Neural progenitor cell (in vitro differentiated cells): Measurements from ENCODE around the gene AHRR. TPM values are rescaled to one million over a fixed set of nuclear protein-coding genes. Genes with fewer than 3 reads are reported as not detected.

Experiments
- DNase-seq: peaks from one replicate; pipeline ENCODE4 v3.0.0-alpha.2; 2016; ENCODE audit warnings: low spot score
- H2AFZ ChIP-seq: fragments of 200-600 bp; sonication (generic); replicated peaks from 2 replicates; pipeline ENCODE4 v1.6.1; 2016; ENCODE audit warnings: antibody characterized with exemption
- H3F3A ChIP-seq: fragments of 200-600 bp; sonication (generic); 2 replicates; pipeline ENCODE4 v1.6.1; 2016; ENCODE audit warnings: antibody characterized with exemption, low read depth
- H3K27ac ChIP-seq: fragments of 200-600 bp; sonication (generic); 2 replicates; pipeline ENCODE4 v1.5.1; 2016; ENCODE audit warnings: mild to moderate bottlenecking
- H3K27me3 ChIP-seq: fragments of 200-600 bp; sonication (generic); 2 replicates; pipeline ENCODE4 v1.6.1; 2016; ENCODE audit warnings: mild to moderate bottlenecking, moderate library complexity
- H3K36me3 ChIP-seq: fragments of 200-600 bp; sonication (generic); 2 replicates; pipeline ENCODE4 v1.5.1; 2016
- H3K4me1 ChIP-seq: fragments of 200-600 bp; sonication (generic); 2 replicates; pipeline ENCODE4 v1.6.1; 2016; ENCODE audit warnings: mixed run types
- H3K4me2 ChIP-seq: fragments of 200-600 bp; sonication (generic); 2 replicates; pipeline ENCODE4 v1.6.1; 2016
- H3K4me3 ChIP-seq: fragments of 200-600 bp; sonication (generic); 2 replicates; pipeline ENCODE4 v1.5.1; 2016
- H3K79me2 ChIP-seq: fragments of 200-600 bp; sonication (generic); 2 replicates; pipeline ENCODE4 v1.6.1; 2016; ENCODE audit warnings: low read depth
- H3K9ac ChIP-seq: fragments of 200-600 bp; sonication (generic); 2 replicates; pipeline ENCODE4 v1.6.1; 2016
- H3K9me3 ChIP-seq: fragments of 200-600 bp; sonication (generic); 2 replicates; pipeline ENCODE4 v1.5.1; 2016; ENCODE audit warnings: low read depth
- H4K20me1 ChIP-seq: fragments of 200-600 bp; sonication (generic); 2 replicates; pipeline ENCODE4 v1.6.1; 2016; ENCODE audit warnings: low read depth
- H3K27ac Mint-ChIP-seq: 3 replicates; pipeline ENCODE4 v1.8.0; 2021; ENCODE audit warnings: mixed read lengths
- H3K27me3 Mint-ChIP-seq: 2 replicates; pipeline ENCODE4 v1.8.0; 2022; ENCODE audit warnings: low read depth, mild to moderate bottlenecking, inconsistent platforms, moderate library complexity, mixed read lengths; ENCODE audit not compliant: insufficient read depth
- H3K36me3 Mint-ChIP-seq: 3 replicates; pipeline ENCODE4 v1.8.0; 2021; ENCODE audit warnings: mixed read lengths
- H3K4me1 Mint-ChIP-seq: 3 replicates; pipeline ENCODE4 v1.8.0; 2021; ENCODE audit warnings: mixed read lengths
- H3K4me3 Mint-ChIP-seq: 3 replicates; pipeline ENCODE4 v1.8.0; 2021; ENCODE audit warnings: mild to moderate bottlenecking, moderate library complexity, mixed read lengths
- H3K9me3 Mint-ChIP-seq: 3 replicates; pipeline ENCODE4 v1.8.0; 2020; ENCODE audit warnings: mixed read lengths
- EZH2 ChIP-seq: fragments of 200-600 bp; sonication (generic); IDR thresholded peaks from 2 replicates; pipeline ENCODE4 v1.6.1; 2017; ENCODE audit warnings: antibody characterized with exemption, mild to moderate bottlenecking, moderate library complexity
- EZH2phosphoT487 ChIP-seq: fragments of 200-600 bp; sonication (generic); IDR thresholded peaks from 2 replicates; pipeline ENCODE4 v1.6.1; 2017; ENCODE audit warnings: antibody characterized with exemption
- total RNA-seq: library from RNA; depleted of rRNA; stranded (reverse); fragments of >200 nt; gene quantifications from 2 replicates; pipeline ENCODE4 v1.2.3, GENCODE V29; 2015; ENCODE audit warnings: low replicate concordance
- TF ChIP-seq, protein P1 (sequence below): fragments of 200-600 bp; sonication (generic); IDR thresholded peaks from 2 replicates; pipeline ENCODE4 v1.5.1; 2017; ENCODE audit warnings: antibody characterized with exemption, mild to moderate bottlenecking

AHRR gene
- total RNA-seq, 1 donor from 2014 or later = 0.34 TPM

DNA sequence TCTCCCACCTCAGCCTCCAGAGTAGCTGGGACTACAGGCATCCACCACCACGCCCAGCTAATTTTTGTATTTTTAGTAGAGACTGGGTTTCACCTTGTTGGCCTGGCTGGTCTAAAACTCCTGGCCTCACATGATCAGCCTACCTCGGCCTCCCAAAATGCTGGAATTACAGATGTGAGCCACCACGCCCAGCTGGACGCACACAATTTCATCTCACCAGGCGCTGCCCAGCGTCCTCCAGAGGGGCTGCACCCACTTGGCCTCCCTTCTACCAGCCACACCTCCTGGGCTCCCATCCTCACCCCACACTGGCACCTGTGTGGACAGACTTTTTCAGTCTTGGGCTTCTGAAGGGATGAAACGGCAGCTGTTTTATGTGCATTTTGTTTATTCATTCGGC, 117.7 kb downstream of the AHRR start:
- no peaks in the 10 kb centered on the region for H3K36me3 Mint-ChIP-seq
- H4K20me1 ChIP-seq = no peaks in the 10 kb centered on the region
- H2AFZ ChIP-seq = no peak overlapping the region
- H3K4me3 Mint-ChIP-seq = no peak overlapping the region
- no peak overlapping the region for H3K4me3 ChIP-seq
- no peaks in the 10 kb centered on the region for H3K9me3 ChIP-seq
- H3K27me3 ChIP-seq = no peaks in the 10 kb centered on the region
- H3K36me3 ChIP-seq = no peaks in the 10 kb centered on the region
- no peak overlapping the region for H3K27ac ChIP-seq
- no peak overlapping the region for H3K9ac ChIP-seq
- no peak overlapping the region for H3K4me2 ChIP-seq
- H3K79me2 ChIP-seq = peaks cover 10% of the 10 kb centered on the region
- H3K27ac Mint-ChIP-seq = no peak overlapping the region
- TF ChIP-seq, protein P1, sequence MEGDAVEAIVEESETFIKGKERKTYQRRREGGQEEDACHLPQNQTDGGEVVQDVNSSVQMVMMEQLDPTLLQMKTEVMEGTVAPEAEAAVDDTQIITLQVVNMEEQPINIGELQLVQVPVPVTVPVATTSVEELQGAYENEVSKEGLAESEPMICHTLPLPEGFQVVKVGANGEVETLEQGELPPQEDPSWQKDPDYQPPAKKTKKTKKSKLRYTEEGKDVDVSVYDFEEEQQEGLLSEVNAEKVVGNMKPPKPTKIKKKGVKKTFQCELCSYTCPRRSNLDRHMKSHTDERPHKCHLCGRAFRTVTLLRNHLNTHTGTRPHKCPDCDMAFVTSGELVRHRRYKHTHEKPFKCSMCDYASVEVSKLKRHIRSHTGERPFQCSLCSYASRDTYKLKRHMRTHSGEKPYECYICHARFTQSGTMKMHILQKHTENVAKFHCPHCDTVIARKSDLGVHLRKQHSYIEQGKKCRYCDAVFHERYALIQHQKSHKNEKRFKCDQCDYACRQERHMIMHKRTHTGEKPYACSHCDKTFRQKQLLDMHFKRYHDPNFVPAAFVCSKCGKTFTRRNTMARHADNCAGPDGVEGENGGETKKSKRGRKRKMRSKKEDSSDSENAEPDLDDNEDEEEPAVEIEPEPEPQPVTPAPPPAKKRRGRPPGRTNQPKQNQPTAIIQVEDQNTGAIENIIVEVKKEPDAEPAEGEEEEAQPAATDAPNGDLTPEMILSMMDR = no peak
- TF ChIP-seq EZH2 = no peak
- TF ChIP-seq EZH2phosphoT487 = no peak
- peaks cover 10% of the 10 kb centered on the region for H3K4me1 ChIP-seq
- no peak for DNase-seq
- H3F3A ChIP-seq = no peaks in the 10 kb centered on the region
- H3K9me3 Mint-ChIP-seq = no peaks in the 10 kb centered on the region
- H3K27me3 Mint-ChIP-seq = peaks cover 3% of the 10 kb centered on the region
- peaks cover 14% of the 10 kb centered on the region for H3K4me1 Mint-ChIP-seq

DNA sequence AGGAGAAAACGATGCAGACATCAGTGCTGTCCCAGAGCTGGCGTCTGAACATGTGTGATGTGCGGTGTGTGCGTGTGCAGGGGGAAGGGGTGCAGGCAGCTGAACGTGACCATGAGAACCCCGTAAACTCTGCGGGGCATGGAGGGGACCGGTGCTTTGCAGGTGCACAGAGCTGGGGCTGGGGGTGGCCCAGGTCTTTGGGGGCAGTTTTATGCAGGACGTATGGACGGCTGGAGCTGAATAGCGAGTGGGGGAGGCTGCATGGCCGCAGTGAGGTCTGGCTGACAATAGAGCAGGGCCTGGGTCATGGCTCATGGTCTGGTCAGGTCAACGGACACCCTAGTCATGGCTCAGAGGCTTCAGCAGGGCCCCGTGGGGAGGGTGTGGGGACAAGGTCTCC, 118.1 kb downstream of the AHRR start:
- H3K27me3 ChIP-seq = no peaks in the 10 kb centered on the region
- no peaks in the 10 kb centered on the region for H3K36me3 Mint-ChIP-seq
- H2AFZ ChIP-seq = no peak overlapping the region
- no peak overlapping the region for H3K27ac ChIP-seq
- no peak overlapping the region for H3K4me3 ChIP-seq
- H3K4me1 Mint-ChIP-seq = peaks cover 17% of the 10 kb centered on the region
- no peaks in the 10 kb centered on the region for H3K9me3 ChIP-seq
- TF ChIP-seq EZH2 = no peak
- TF ChIP-seq, protein P1 = no peak
- TF ChIP-seq EZH2phosphoT487 = no peak
- H3K9me3 Mint-ChIP-seq = no peaks in the 10 kb centered on the region
- no peaks in the 10 kb centered on the region for H4K20me1 ChIP-seq
- no peaks in the 10 kb centered on the region for H3F3A ChIP-seq
- H3K79me2 ChIP-seq = peaks cover 13% of the 10 kb centered on the region
- no peak overlapping the region for H3K27ac Mint-ChIP-seq
- no peaks in the 10 kb centered on the region for H3K36me3 ChIP-seq
- H3K4me3 Mint-ChIP-seq = no peak overlapping the region
- H3K4me2 ChIP-seq = no peak overlapping the region
- DNase-seq = no peak
- peaks cover 4% of the 10 kb centered on the region for H3K27me3 Mint-ChIP-seq
- H3K9ac ChIP-seq = no peak overlapping the region
- peaks cover 12% of the 10 kb centered on the region for H3K4me1 ChIP-seq

DNA sequence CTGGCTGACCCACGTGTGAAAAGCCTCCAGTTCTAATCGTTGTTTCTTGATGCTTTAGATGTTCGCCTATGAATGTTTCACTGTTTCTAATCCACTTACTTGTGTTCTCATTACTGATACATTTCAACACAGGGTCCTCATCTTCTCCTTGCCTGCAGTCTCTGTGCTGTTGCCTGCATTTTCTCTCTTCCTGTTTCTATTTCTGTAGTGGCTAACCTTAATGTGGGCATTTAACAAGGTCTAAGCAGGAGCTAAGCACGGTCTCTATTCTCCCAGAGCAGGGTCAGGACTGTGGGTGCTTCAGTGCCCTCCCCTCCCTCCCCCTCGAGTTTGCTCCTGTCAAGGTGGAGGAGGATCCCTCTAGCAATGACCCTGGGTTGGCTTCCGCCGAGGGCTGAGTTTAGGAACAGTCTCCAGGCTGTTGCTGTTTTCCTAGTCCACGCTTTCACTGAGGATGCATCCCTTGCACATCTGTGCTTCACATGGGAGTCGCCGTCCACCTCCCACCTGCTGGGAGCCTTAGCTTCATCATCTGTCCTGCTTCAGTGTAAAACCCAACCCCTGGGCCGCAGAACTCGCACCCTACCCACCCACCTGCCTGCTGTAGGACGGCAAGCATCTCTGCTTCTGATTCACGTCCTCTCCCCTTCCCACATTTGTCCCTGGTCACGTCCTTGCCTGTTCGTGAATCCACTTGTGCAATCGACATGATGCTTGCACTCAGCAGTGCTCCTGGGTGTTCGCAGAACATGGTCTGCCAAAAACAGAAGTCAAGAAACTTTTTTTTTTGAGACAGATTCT, 119.1 kb downstream of the AHRR start:
- no peaks in the 10 kb centered on the region for H3K9me3 ChIP-seq
- Mint-ChIP-seq H3K36me3 (no peaks in the 10 kb centered on the region), H3K4me1 (peaks cover 21% of the 10 kb centered on the region), H3K27ac (no peak overlapping the region), H3K9me3 (no peaks in the 10 kb centered on the region), H3K27me3 (peaks cover 4% of the 10 kb centered on the region), H3K4me3 (no peak overlapping the region)
- H3F3A ChIP-seq = no peaks in the 10 kb centered on the region
- peaks cover 12% of the 10 kb centered on the region for H3K4me1 ChIP-seq
- H4K20me1 ChIP-seq = no peaks in the 10 kb centered on the region
- no peak for DNase-seq
- TF ChIP-seq EZH2phosphoT487 (no peak), EZH2 (no peak)
- TF ChIP-seq, protein P1 = no peak
- no peak overlapping the region for H3K4me2 ChIP-seq
- no peak overlapping the region for H2AFZ ChIP-seq
- H3K36me3 ChIP-seq = no peaks in the 10 kb centered on the region
- H3K27ac ChIP-seq = no peak overlapping the region
- no peaks in the 10 kb centered on the region for H3K27me3 ChIP-seq
- no peak overlapping the region for H3K4me3 ChIP-seq
- H3K79me2 ChIP-seq = peaks cover 20% of the 10 kb centered on the region
- H3K9ac ChIP-seq = no peak overlapping the region
